A673 (cell line): ENCODE data around the gene ID3. TPM values are rescaled to one million over a fixed set of nuclear protein-coding genes. Genes with fewer than 3 reads are reported as not detected.
A peak's percentile ranks its signal among the peaks of the same experiment; 100 is the strongest.

Source experiments
- BruUV-seq: library from RNA; stranded (reverse); fragments of 400-500 nt; replicated peaks from 2 replicates; lab custom pipeline; 2021; lab: Mats Ljungman, UMichigan
- CTCF ChIA-PET: fragments of 300-600 bp; sonication (Branson Sonifier 250); formaldehyde crosslinking; loops from one replicate; lab custom pipeline; 2022; ENCODE audit warnings: antibody characterized with exemption; lab: Charles Lee
- POLR2A ChIA-PET: fragments of 300-600 bp; sonication (Branson Sonifier 250); formaldehyde crosslinking; loops from one replicate; lab custom pipeline; 2022; ENCODE audit warnings: antibody characterized with exemption; ENCODE audit not compliant: low non-redundant PET; lab: Charles Lee
- DNase-seq: peaks from one replicate; pipeline ENCODE4 v3.0.0-alpha.2; 2015; ENCODE audit warnings: low spot score
- H3K27ac ChIP-seq: fragments of 200-600 bp; sonication (generic); 2 replicates; pipeline ENCODE4 v1.5.1; 2016; ENCODE audit warnings: mixed run types, low read depth, mild to moderate bottlenecking, mixed read lengths, antibody characterized with exemption, low read length; ENCODE audit not compliant: poor library complexity, severe bottlenecking
- H3K27me3 ChIP-seq: fragments of 200-600 bp; sonication (generic); replicated peaks from 2 replicates; pipeline ENCODE4 v1.6.1; 2017; ENCODE audit warnings: mixed run types, low read depth, mild to moderate bottlenecking, mixed read lengths, antibody characterized with exemption, low read length; ENCODE audit not compliant: insufficient read depth, poor library complexity
- H3K36me3 ChIP-seq: fragments of 200-600 bp; sonication (generic); 2 replicates; pipeline ENCODE4 v1.6.1; 2016; ENCODE audit warnings: mixed run types, mild to moderate bottlenecking, mixed read lengths, antibody characterized with exemption, low read length; ENCODE audit not compliant: insufficient read depth, poor library complexity, severe bottlenecking
- H3K4me1 ChIP-seq: fragments of 200-600 bp; sonication (generic); 2 replicates; pipeline ENCODE4 v1.6.1; 2017; ENCODE audit warnings: mixed run types, mild to moderate bottlenecking, mixed read lengths, antibody characterized with exemption, low read length; ENCODE audit not compliant: insufficient read depth, poor library complexity, severe bottlenecking
- H3K4me3 ChIP-seq: fragments of 200-600 bp; sonication (generic); 2 replicates; pipeline ENCODE4 v1.5.1; 2016; ENCODE audit warnings: low read depth, mixed run types, mild to moderate bottlenecking, mixed read lengths, low read length; ENCODE audit not compliant: poor library complexity, severe bottlenecking
- H3K9me3 ChIP-seq: fragments of 200-600 bp; sonication (generic); 2 replicates; pipeline ENCODE4 v1.6.1; 2016; ENCODE audit warnings: mixed run types, low read depth, mild to moderate bottlenecking, mixed read lengths, antibody characterized with exemption, low read length; ENCODE audit not compliant: poor library complexity, severe bottlenecking
- EZH2 ChIP-seq: fragments of 200-600 bp; sonication (generic); IDR thresholded peaks from 2 replicates; pipeline ENCODE4 v1.6.1; 2017; ENCODE audit warnings: borderline replicate concordance, low read depth, mild to moderate bottlenecking, mixed read lengths, antibody characterized with exemption, low read length; ENCODE audit not compliant: poor library complexity, severe bottlenecking
- intact Hi-C: fragments of 100-400 bp; cut with micrococcal nuclease; formaldehyde crosslinking; loops from one replicate; pipeline ENCODE4 v1.10.0; 2022; ENCODE audit not compliant: unreplicated experiment
- total RNA-seq: library from RNA; stranded (reverse); gene quantifications from 2 replicates; pipeline ENCODE4 v1.2.3, GENCODE V29; 2021
- TF ChIP-seq, protein P1 (sequence below): fragments of 300-800, 200-600 bp; sonication (generic); conservative IDR thresholded peaks from 2 replicates; pipeline ENCODE4 v1.5.1; 2017; ENCODE audit warnings: low read depth, mild to moderate bottlenecking, antibody characterized with exemption, low read length, moderate library complexity, mixed read lengths

Gene ID3
- total RNA-seq, 1 experiment from 2014 or later, result 140 TPM

DNA sequence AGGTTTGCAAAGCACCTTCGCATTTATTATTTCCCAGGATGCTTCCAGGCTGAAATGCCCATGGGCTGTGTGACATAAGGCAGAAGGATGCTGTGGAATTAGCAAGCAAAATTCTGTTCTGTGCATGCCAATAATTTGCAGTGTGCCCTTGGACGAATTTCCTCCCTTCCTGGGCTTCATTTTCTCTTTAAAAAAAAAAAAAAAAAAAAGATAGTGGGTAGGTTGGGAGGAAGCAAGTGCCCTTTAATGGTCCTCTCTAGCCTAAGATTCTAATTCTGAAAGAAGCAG lies 2.5 kb upstream of the ID3 start:
- TF ChIP-seq, protein P1, sequence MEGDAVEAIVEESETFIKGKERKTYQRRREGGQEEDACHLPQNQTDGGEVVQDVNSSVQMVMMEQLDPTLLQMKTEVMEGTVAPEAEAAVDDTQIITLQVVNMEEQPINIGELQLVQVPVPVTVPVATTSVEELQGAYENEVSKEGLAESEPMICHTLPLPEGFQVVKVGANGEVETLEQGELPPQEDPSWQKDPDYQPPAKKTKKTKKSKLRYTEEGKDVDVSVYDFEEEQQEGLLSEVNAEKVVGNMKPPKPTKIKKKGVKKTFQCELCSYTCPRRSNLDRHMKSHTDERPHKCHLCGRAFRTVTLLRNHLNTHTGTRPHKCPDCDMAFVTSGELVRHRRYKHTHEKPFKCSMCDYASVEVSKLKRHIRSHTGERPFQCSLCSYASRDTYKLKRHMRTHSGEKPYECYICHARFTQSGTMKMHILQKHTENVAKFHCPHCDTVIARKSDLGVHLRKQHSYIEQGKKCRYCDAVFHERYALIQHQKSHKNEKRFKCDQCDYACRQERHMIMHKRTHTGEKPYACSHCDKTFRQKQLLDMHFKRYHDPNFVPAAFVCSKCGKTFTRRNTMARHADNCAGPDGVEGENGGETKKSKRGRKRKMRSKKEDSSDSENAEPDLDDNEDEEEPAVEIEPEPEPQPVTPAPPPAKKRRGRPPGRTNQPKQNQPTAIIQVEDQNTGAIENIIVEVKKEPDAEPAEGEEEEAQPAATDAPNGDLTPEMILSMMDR, result no peak
- TF ChIP-seq EZH2, result no peak
- no peaks in the 10 kb centered on the region for H3K9me3 ChIP-seq
- H3K36me3 ChIP-seq, result peaks cover 12% of the 10 kb centered on the region
- intact Hi-C loops, result no loop called here
- peak overlapping the region; percentile 99 for H3K27ac ChIP-seq
- ChIA-PET CTCF (interaction anchor here (0.5 to 1.2 kb wide), 2 partner anchors 21 to 76 kb away, joined by 3 to 6 read pairs; no protein-coding TSS in a partner anchor), POLR2A (no interaction called here)
- peak overlapping the region; percentile 26 for H3K4me3 ChIP-seq
- no peaks in the 10 kb centered on the region for H3K27me3 ChIP-seq
- DNase-seq, result no peak
- H3K4me1 ChIP-seq, result peaks cover 54% of the 10 kb centered on the region
- no TSS peak for BruUV-seq

DNA sequence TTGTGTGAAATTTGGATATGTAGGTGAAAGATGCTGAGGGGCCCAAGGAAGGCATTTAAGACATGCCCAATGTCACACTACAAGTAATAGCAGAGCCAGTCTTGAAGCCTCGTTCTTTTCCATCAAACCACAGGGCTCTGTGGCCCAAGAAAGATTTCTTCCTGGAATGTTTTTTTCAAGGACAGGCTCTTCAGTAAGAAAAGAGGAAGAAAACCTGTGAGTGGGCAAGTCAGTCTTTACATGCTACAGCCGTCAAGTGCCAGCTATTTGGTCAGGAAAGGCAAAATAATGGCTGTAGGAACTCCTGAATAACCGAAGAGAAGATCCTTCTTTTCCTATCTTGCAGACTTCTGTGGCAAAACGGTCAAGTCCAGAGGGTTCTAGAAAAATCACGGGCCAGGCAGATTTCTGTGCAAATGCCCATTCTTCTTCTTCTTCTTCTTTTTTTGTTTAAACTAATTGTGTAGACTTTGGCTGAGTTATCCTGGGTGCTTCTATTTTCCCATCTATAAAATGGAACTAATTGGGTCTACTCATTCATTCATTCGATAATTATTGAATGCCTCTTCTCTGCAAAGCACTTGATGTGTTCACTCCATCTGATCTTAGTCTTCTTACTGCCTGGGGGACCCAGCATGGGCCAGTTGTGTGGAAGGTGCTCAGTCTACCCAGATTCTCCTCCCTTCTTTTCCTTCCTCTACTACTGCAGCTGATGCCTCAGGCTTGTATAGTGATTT lies 1.9 kb upstream of the ID3 start:
- DNase-seq, result no peak
- H3K27ac ChIP-seq, result peak overlapping the region; percentile 99
- POLR2A ChIA-PET, result no interaction called here
- TF ChIP-seq, protein P1, result no peak
- no peak for TF ChIP-seq EZH2
- H3K4me3 ChIP-seq, result peak overlapping the region; percentile 26
- H3K36me3 ChIP-seq, result peaks cover 12% of the 10 kb centered on the region
- CTCF ChIA-PET, result interaction anchor here (1.2 kb wide), 1 partner anchor 76 kb away, joined by 3 read pairs; no protein-coding TSS in a partner anchor
- peaks cover 59% of the 10 kb centered on the region for H3K4me1 ChIP-seq
- intact Hi-C loops, result no loop called here
- BruUV-seq, result no TSS peak
- H3K9me3 ChIP-seq, result no peaks in the 10 kb centered on the region
- H3K27me3 ChIP-seq, result no peaks in the 10 kb centered on the region

DNA sequence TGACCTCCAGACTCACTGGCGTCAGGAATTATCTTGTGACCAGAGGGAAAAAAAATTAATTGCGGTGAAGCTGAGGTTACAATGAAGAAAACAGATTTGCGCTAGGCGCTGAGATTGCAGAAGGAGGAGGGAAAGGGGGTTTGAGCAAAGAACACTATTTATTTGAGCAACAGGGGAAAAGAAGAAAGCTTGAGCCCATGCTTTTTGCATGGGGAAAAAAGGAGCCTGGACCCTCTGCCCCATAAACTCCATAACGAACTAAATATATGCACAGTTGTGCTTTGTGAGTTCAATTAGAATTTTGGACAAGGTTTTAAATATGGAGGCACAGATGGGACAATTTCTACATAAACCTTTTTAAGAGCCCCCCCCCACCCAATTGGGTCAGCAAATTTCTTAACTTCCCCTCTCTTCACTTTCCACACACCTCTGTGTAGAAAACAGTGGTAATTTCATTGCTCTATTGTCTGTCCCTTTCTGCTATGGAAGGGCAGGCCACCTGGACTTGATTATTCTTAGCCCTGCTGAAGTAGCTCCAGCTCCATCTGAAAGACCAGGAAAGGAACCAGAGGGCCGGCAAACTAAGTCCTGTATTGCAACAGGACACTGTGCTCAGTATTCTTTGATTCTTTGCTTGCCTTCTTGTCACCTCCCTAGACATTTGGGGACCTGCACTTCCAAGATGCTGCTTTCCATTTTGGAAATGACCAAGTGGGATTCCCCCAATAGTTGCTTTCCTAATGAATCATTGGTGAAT lies 862 bp upstream of the ID3 start:
- ChIA-PET CTCF (interaction anchor here (0.6 to 1.1 kb wide), 2 partner anchors 22 to 77 kb away, joined by 4 to 9 read pairs; no protein-coding TSS in a partner anchor), POLR2A (interaction anchor here (0.8 kb wide), 1 partner anchor 717 kb away, joined by 5 read pairs; no protein-coding TSS in a partner anchor)
- H3K4me1 ChIP-seq, result peaks cover 70% of the 10 kb centered on the region
- DNase-seq, result no peak
- peaks cover 12% of the 10 kb centered on the region for H3K36me3 ChIP-seq
- peak overlapping the region; percentile 75 for H3K4me3 ChIP-seq
- BruUV-seq, result TSS peak; percentile 25
- no peaks in the 10 kb centered on the region for H3K27me3 ChIP-seq
- peak overlapping the region; percentile 99 for H3K27ac ChIP-seq
- intact Hi-C loops, result loop anchor here (5.0 kb wide), 1 partner anchor 37 kb away; no protein-coding TSS in a partner anchor
- TF ChIP-seq EZH2, result no peak
- TF ChIP-seq, protein P1, result no peak
- no peaks in the 10 kb centered on the region for H3K9me3 ChIP-seq
